GOT3 (cell line): ENCODE data around the gene ADAMTS6.
"Not testable (repeated sequence)": the region's sequence is repeated elsewhere in the genome, so short reads cannot be mapped to it uniquely, and the experiment has no call there.

Experiments used
- DNase-seq: peaks from one replicate; lab custom pipeline; 2025; ENCODE audit warnings: mixed read lengths; lab: John Stamatoyannopoulos, UW

The ADAMTS6 gene

DNA sequence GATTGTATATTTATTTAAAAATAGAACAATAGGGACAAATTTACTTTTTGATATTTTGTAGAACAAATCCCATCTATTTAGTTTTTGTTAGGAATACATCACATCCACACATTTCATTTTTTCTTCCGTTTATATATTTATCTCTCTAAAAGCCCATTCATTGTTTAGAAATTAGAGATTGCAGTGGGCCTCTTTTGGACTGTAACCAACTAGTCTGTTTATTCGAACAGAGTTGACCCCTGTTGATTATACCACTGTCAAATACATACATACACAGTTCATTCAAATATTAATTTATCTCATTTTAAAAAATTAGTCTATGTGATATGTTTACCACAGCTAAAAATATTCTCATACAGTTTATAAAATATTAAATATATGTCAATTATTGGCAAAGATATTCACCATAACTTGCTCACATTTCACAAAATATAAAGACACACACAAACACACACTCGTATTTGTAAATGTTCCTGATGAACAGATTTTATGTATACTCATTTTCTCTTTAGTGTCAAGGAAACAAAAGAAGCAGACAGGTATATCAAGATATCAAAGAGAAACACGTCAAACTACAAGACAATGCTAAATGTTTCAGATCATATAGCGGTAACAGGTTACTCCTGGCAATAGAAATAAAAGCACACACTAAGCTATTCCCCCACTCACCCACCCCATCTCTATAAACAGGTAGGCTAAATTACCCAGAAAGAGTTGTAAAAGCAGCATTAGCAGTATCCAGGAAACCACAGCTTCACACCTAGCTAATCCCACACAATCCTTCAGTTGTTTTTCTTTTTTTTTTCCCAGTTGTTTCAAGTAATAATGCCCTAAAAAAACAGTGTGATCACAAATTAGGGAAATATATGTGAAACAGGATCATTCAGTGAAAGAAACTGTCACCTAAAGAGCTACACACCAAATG is 283.9 kb downstream of the ADAMTS6 start:
- no peak for DNase-seq

DNA sequence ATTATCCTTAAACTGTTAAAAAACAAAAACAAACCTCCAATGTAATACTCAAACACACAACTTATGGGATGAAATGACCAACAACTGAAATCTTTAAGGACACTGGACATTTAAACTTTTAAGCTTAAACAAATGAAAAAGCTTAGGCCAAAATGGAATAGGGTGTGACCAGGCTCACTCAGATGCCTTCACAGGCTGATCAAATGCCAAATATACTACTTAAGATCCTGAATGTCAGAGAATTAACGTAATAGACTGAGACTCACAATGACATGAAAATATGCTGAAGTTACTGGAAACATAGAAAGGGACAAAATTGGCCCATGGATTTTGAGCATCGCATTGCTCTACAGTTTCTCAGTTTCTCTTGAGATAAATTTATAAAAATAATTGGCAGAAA is 286.8 kb downstream of the ADAMTS6 start:
- DNase-seq, result no peak

DNA sequence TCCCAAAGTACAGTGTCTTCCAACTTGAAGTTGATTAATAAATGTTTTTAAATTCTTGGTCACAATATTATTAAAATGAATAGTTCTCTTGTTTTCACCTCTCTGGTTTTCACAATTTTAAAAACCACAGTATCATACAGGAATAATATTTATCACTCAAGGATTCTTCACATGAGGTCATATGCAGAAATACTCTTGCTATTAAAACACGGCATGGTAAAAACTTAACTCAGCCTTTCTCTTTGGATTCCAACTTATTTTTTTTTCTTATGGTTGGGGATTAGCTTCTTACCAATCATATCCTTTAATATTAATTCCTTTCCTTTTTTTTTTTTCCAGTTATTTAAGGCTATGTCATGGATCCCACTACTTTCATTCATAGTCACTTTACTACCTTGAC is 289.4 kb downstream of the ADAMTS6 start:
- DNase-seq, result no peak

DNA sequence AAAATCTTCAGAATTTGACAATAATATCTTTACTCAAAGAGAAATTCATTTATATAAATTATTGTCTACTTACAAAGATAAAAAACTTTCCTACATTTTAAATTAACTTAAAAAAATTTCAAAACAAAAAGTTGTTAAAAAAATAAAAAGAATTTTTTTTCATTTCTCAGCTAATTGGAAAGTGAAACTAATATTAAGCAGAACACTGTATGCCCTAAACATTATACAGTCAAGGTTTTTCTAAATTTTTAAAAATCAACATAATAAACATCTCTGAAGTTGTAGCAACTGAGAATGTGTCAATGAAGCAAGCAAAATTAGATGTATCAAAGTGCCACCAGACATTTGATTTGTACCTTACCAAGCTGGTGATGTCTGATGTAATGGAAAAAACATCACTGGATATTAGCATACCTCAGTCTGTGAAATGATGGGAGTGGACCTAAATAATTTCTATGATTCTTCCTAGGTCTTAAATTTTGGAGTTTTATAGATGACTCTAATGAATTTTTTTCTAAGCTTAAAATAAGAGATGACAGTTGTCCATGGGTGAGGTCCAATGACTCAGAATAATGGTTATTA is 290.1 kb downstream of the ADAMTS6 start:
- DNase-seq, result no peak

DNA sequence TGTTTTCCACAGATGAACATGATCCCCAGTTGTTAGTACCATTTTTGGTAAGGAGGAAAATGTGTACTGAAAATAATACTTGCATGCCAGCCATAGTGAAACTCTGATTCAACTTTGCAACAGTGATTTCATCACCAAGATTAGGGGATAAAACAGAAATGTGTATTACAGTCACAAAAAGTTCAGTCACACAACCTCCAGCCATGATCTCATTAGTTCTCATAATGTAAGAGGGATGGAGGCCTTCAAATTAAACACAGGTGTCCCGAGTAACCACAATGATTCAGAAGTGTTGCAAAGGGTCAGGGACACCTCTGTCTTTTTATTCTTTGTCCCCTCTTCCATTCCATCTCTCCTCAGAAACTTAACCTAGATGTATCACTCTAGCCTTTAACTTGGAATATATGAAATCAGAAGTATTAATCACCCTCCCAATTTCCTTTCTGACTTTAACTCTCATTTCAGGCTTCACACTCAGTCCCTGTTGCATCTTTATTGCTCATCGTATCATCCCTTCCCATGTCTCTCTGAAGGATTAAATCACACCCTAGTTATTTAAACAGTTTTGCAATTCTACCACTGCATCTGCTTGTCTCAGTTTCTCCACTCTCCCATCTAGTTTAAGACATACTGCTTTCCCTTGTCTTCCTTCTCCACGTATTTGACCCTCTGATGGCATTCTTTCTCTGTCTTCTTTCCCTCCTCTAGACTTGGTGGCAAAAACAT is 291.2 kb downstream of the ADAMTS6 start:
- DNase-seq, result no peak

DNA sequence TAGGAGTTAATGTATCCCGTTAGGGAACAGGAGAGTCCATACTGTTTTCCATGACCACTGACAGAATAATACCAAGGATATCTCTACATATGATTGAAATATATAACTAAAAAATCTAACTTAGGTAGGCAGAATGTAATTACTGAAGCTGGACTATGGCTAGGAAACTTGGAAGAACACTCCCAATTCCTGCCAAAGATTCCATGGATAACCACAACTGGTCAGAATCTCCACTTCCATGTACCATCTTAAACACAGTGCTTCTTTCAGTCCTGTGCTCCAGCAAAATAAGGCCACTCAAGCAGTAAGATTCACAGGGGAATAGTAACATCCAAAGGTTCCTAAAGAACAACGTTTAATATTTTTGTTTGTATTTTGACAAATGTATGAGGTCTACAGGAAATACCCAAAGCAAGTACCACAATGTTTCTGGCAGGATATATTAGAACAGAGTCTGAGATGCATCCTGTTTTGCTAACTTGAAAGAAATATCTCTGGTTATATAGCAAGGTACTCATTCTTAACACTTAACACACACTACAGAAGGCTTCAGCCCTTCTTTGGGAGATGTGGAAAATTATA is 295.0 kb downstream of the ADAMTS6 start:
- no peak for DNase-seq

DNA sequence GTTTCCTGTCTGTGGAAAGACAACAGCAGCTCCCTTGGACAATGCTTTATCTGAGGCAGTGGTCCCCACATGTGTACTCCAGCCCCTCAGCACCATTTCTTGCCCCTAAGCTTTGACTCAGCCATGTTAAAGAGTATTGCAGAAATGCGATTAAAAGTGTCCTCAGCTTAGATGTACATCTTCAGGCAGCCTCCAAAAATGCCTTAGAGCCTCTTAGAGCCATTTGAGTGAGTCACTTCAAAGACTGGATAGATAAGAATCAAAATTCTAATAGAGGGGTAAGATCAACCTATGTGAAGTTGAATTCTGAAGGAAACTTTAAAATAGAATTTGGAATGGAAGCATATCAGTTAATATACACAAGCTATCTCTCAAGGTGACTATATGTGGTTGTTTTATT is 296.3 kb downstream of the ADAMTS6 start:
- no peak for DNase-seq

DNA sequence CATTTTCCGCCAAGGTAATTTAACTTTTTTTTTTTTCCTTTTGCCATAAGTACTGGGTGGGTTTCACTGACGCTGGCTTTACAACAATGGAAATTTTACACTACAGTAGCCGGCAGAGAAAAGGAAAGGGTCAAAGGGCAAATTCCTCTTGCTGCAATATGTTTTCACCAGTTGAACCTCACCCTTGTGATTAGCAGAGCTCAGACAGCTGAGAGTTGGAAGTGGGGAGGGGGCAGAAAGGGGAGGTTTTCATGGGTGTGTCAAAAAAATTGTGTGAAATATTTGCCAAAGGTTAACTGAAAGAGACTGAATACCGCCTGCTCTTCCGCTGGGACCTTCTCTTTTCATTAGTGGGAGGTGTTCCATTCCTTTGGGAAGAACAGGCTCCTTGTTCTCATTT is 296.9 kb downstream of the ADAMTS6 start:
- DNase-seq, result no peak

DNA sequence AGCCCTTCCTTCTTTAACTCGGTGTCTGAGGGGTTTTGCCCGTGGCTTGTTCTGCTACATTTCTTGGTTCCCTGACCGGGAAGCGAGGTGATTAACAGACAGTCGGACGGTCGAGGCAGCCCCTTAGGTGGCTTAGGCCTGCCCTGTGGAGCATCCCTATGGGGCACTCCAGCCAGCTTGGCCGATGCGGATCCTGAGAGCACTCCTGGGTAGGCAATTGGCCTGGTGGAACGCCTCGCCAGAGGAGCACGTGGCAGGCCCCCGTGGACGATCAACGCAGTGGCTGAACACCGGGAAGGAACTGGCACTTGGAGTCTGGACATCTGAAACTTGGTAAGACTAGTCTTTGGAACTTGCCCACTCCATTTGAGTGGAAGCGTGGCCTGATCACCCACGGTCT is 307.5 kb downstream of the ADAMTS6 start:
- not testable (repeated sequence) for DNase-seq

DNA sequence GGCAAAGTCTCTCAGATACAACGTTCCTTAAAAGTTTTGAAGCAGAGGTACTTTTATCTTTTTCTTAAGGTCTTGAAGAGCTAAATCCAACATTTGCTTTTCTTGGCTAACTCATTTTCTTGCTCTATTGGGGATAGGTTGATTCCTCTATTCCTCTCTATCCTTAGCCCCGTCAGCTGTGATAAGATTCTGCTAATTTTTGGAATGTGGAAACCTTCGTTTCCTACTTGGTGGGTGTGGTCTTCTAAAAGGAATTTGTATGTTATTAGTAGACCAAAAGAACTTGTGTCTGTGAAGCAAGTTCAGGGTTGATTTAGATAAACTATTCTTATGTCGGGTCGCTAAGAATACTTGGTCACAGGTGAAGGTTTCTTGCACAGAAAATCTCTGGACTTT is 308.6 kb downstream of the ADAMTS6 start:
- no peak for DNase-seq

DNA sequence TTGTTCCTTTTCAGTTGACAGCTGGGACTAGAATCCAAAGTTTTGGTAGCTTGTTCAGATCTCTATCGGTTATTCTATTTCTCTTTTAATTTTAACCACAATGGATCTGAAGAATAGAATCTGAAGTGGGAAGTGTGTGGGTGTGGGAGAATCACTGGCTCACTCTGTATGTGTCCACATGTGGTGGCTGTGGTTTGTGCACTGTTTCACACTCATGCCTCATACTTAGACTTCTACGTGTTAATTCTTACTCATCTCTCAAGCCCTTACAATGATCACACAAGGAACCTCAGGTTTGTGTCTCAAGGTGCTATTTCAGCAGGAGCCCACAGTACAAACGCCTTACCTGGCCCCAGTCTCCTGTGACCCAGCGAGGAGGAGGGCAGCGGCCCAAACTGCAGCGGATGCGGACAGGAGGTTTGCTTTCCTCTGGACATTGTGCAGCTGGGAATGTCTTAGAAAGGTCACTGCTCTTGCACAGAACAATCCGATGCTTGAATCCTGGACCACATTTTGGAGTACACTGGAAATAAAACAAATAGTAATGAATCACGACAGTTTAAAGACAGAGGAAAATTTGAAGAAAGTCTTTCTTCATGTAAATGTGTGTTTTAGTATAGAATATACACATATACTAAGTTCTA is 309.1 kb downstream of the ADAMTS6 start:
- DNase-seq, result no peak

DNA sequence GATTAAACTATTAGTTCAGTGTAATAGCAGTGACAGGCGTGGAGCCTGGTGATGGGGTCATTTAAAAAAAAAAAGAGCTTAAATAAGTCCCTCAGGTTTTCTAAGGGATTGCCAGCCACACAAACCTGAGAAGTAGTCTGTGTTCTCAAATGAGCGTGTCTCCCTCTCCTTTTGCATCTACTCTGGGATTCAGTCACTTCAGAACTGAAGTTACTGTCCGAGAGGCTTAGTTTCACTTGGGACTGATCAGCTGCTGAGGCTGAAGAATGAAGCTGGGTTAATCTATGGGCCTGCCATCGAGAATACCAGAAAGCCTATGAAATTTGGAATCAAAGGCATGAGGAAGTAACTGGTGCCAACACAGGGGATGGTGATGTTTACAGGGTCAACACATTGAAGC is 310.1 kb downstream of the ADAMTS6 start:
- no peak for DNase-seq

DNA sequence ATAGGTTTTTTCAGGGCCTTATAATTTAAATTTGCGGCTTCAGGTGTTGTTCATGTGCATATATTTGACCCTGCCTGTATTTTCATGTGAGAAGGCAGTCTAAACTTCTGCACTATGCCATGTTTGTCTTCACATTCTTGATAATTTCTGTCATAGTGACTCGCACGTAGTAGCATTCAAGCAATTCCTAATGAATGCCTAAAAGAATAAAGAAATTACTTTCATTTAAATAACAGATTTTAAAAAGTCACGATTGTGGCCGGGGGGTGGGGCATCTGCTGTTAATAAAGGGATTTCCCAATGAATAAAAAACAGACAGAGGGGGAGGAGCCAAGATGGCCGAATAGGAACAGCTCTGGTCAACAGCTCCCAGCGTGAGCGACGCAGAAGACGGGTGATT is 318.0 kb downstream of the ADAMTS6 start:
- DNase-seq, result no peak

DNA sequence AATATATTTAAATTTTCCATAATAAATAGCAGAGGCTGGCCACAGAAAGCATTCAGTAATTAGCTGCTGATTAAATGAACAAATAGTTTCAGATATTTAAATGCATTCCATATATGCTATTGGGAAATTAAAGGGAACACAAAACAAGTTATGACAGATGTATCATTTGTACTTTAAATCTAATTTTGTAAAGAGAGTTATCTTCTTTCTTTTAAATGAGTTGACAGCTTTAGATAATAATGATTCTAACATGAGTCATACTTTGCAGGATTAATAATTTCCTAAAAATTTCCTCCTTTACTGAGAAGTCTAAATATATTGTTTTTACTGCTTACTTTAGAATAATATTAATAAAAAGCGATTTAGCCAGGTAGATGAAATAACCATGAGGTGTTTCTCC is 320.1 kb downstream of the ADAMTS6 start:
- DNase-seq, result no peak

DNA sequence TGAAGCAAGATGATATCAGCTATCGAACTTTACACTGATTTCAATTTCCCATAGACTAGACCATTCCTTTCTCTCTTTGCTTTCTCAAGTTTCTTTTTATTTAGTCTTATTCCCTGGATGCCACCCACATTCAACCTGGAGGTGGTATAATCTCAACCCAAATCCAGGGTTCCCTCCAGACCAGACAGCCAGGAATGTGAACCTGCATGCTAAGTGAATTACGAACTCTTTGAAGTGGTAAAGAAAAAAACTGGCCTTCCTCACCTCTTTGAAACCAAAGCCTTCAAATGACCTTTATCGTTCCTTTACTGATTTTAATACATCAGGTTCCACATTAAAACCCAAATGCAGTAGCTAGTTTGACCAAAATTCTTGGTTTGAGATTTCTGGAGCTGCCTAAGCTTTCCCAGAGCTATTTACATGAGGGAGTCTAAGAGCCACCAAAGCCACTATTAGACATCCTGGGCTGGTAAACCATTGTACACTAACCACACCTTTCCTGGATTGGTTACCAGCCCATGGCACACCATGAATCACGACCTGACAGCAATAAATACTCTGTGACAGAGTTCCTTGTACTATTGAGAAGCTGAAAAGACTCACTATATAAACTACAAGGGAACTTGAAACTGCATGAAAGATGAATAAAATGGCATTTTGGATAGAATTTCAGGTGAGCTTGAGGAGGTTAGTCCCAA is 323.7 kb downstream of the ADAMTS6 start:
- no peak for DNase-seq

DNA sequence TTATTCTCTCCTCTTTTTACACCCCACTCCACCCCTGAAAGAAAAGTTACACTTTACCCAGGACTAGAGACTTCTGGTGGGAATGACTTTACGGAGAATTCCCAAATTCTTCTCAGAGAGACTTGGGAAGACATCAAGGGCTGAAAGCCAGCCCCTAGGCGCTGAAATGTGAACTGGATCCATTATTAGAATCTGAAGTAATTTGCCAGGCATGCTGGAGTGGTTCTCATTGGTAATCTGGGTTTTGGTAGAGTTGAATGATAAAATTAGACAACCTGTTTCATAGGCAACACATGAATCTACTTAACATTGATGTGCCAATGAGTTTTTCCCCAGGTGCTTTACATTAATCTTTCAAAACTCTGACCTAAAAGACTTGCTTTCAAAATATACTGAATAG is 324.8 kb downstream of the ADAMTS6 start:
- DNase-seq, result no peak

DNA sequence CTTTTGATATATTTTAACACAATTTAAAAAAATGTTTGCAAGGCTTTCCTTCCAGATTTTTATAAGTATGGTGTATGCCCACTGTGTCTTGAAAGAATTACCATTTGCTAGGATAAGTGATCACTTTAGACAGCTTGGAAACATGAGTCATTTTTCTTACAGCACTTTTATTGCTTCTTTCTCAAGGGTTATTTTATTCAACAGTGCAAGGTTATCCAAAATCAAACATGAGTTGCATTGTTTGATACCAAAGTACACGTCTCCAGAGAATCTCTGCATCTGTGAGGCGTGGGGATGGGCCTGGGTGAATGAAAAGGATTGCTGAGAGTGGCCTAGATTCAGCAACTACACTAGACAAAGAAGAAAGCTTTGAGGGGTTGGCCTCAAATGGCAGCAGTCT is 329.6 kb downstream of the ADAMTS6 start:
- DNase-seq, result no peak

DNA sequence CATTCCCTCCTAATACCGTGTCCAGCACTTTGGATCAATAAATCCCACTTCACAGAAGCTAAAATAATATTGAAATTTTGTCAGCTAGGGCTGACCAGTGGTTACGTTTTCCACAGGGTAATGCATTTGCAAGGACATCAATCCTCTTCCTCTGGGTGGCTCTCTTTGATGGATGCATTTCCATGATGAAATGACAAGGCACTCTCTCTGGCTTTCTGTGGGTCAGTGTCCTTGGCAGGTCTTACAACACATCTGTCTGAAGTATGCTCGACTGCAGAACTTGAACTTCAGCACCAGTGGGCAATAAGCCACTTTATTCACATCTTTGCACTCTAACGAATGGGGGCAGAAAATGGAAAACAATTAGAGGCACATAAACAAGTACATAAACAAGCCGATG is 330.1 kb downstream of the ADAMTS6 start:
- no peak for DNase-seq

DNA sequence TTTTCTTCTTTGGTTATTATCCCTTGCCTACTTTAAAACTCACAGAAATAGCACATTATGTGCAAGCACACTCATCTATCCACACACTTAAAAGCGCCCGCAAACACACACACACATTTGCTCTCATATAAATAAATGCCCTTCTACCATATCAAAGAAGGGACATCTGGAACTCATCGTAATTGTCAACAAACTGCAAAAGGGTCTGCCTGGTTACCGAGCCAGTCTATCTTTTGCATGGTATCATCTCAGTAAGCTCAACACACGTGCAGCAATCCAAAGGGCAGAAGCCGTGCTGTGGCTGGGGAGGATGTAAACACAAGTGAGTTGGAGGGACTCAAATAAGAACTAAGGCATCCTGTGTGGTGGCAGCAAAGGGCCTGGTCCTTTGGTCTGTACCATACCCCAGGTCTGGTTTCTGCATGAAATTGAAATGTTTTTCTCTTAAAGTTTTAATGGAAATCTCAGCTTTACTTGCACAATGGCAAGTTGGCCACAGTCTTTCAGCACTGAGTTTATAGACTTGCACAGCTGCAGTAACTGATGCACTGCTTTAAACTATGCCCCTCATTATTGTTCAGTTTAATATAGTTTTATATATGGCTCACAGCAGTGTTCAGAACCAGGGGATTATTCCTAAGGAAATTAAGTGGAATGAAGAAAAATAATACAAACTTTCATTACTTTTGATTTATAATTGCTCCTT is 331.0 kb downstream of the ADAMTS6 start:
- no peak for DNase-seq

DNA sequence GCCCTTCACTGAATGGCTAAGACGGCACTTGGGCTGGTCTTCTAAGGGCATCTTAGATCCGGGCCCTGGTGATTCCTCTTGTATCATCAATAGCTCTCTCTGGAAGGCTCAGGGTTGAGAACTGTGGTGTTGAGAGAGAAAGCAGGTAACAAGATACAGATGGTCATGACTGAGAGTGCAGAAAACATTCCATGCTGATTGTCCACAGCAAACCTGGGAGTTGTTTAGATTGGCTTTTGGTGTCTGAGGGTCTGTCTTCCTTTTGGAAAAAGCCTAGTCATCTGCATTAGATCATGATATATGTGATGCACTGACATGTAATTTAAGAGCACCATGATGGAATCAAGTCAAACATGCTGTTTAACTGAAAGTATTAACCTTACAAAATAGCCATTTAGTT is 331.9 kb downstream of the ADAMTS6 start:
- DNase-seq, result no peak
